ENCODE data around the gene KRT10. TPM values are rescaled to one million over a fixed set of nuclear protein-coding genes. Genes with fewer than 3 reads are reported as not detected.

Gene KRT10
- total RNA-seq, 2 experiments from 2014 or later = 19.2 to 33.7 TPM

DNA sequence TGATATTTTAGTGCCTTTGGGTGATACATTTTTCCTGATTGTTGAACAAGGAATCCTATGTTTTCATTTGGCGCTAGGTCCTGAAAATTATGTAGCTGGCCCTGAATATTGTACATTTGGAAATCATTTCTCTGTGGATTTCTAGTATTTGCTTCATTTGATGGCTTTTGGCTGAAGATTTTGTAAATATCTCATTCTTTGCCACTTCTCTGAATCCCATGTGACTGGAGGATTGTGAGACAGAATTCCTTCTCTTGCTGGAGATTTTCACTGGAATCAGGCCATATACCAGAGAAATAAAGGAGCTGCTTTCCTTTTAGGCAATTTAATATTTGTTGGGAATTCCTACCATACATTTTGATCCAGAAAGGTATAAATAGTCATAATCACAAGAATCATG is 31.3 kb downstream of the KRT10 start:
- DNase-seq (no peak), ATAC-seq (no peak)
- CTCF ChIA-PET = interaction anchor here (0.6 to 1.2 kb wide), 5 partner anchors 12 to 400 kb away, joined by 3 to 8 read pairs (median 3); no protein-coding TSS in a partner anchor

DNA sequence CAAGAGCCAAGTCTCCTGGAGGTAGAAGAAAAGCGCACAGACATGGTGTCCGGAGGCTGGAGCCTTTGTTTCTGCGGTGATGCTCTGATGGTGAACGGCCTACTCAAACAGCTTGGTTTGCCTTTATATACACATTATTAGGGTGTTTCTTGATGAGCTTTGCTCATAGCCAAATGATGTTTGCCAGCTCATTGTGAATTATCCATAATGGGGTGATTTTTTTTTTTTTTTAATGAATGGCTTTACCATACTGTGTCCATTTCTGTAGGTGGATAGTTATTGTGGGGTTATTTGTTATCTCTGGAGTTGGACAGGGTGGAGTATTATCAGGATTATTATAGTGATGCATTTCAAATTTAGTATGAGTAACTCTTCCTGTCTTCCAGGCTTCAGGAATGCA is 40.0 kb downstream of the KRT10 start, which contains the start of gene KRT27:
KRT27 (minus strand) TSS at position 101 of the 400 bp plus-strand sequence; CDS start at position 44, 57 bp downstream.
- Mint-ChIP-seq H3K4me3 (no peak within 1 kb of the TSS), H3K27ac (no peak within 1 kb of the TSS), H3K9me3 (ENCODE audit: low read depth) (no peaks in the 10 kb centered on the region), H3K27me3 (peaks cover 47% of the 10 kb centered on the region), H3K4me1 (no peaks in the 10 kb centered on the region), H3K36me3 (no peaks in the 10 kb centered on the region)
- no peak for ATAC-seq
- no peak for DNase-seq
- CTCF ChIA-PET = no interaction called here

More for the DNA sequence above, 31.3 kb downstream of the KRT10 start:
- Mint-ChIP-seq H3K4me3 (no peak overlapping the region), H3K36me3 (no peaks in the 10 kb centered on the region), H3K4me1 (no peaks in the 10 kb centered on the region), H3K27me3 (peaks cover 32% of the 10 kb centered on the region), H3K27ac (no peak overlapping the region), H3K9me3 (ENCODE audit: low read depth) (no peaks in the 10 kb centered on the region)

DNA sequence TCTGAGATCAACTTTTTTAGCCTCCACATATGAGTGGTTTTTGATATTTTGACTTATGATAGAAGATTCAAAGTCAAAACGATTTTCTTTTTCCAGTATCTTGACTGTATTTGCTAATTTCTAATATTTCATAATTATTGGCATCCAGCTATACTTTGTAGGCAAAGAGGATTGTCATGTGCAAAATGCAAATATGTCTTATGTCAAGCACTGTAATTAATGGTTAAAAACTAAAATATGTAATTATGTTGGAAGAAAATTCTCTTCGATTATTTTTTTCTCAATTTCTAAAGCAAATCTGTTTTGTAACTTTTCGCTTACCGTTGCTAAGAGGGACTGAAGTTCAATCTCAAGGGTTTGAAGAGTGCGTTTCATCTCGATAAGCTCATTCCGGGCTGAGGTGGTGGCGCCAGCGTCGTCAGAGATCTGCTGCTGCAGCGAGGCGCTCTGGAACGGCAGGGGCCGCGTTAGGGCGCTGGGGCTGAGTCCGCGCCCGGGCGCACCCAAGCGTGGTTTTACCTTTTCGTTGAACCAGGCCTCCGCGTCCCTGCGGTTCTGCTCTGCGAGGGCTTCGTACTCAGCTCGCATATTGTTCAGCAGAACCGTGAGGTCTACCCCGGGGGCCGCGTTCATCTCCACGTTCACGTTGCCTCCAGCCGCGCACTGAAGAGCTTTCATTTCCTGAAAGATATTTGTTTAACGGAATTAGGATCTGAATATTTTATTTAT is 43.1 kb downstream of the KRT10 start:
- Mint-ChIP-seq H3K36me3 (no peaks in the 10 kb centered on the region), H3K9me3 (ENCODE audit: low read depth) (no peaks in the 10 kb centered on the region), H3K4me3 (peak overlapping the region; percentile 50), H3K27me3 (peaks cover 73% of the 10 kb centered on the region), H3K4me1 (no peaks in the 10 kb centered on the region), H3K27ac (no peak overlapping the region)
- CTCF ChIA-PET = no interaction called here
- no peak for ATAC-seq
- DNase-seq = no peak

DNA sequence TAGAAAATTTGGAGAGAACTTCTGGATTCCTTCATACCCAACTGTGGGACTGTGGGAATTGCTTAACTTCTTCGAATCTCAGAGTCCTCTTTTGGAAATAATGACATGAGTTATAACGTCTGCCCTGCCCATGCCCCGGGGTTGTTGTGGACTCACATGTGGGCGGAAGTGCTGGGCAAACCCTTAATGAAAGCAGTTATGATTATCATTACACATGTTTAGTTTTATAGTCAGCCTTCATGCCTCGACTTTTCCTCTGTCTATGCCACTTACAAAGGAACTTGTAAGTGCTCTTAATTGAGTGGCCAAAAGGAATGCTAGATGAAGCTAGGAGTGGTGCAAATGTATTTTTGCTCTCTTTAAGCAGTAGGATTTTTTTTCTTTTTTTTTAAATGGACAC is 44.0 kb downstream of the KRT10 start:
- no peak overlapping the region for H3K4me3 Mint-ChIP-seq
- H3K4me1 Mint-ChIP-seq = no peaks in the 10 kb centered on the region
- CTCF ChIA-PET = no interaction called here
- no peaks in the 10 kb centered on the region for H3K9me3 Mint-ChIP-seq (ENCODE audit: low read depth)
- no peak for ATAC-seq
- peaks cover 75% of the 10 kb centered on the region for H3K27me3 Mint-ChIP-seq
- no peak for DNase-seq
- H3K36me3 Mint-ChIP-seq = no peaks in the 10 kb centered on the region
- H3K27ac Mint-ChIP-seq = no peak overlapping the region

DNA sequence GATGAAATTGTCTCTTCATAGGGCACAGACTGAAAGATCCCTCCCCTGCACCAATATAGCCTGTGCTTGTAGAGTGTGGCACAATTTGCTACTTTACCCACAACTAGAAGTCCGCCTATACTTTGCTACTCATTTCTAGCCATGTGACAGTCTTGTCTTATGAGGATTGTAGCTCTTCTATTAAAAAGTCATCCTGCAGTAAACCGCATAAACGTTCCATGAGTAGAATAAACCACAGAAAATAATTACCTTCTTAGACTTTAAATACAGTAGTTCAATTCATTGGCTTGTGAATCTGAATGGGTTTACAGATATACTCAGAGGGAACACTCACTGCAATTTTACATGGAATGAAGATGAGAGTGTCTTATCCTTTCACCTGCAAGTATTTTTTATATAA is 44.4 kb downstream of the KRT10 start:
- Mint-ChIP-seq H3K27me3 (peaks cover 72% of the 10 kb centered on the region), H3K4me3 (no peak overlapping the region), H3K27ac (no peak overlapping the region), H3K9me3 (ENCODE audit: low read depth) (no peaks in the 10 kb centered on the region), H3K4me1 (no peaks in the 10 kb centered on the region), H3K36me3 (no peaks in the 10 kb centered on the region)
- CTCF ChIA-PET = no interaction called here
- no peak for DNase-seq
- no peak for ATAC-seq

DNA sequence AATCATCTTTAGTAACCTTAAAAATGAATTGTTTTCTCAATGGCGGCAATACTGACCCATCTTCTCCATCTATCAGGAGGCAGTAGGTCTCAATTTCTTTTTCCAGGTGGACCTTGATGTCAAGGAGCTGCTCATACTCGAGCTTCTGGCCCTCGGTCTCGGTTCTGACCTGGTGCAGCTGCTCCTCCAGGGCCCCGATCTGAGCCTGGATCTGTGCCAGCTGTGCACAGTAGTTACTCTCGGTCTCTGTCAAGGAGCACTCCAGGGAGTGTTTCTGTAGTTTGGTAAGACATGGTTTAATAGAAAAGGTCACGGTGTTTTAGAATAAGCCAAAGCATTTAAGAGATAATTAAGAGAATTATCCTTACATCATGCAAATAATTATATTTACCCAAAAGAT is 45.0 kb downstream of the KRT10 start:
- DNase-seq = no peak
- CTCF ChIA-PET = no interaction called here
- Mint-ChIP-seq H3K27me3 (peaks cover 72% of the 10 kb centered on the region), H3K27ac (no peak overlapping the region), H3K36me3 (no peaks in the 10 kb centered on the region), H3K9me3 (ENCODE audit: low read depth) (no peaks in the 10 kb centered on the region), H3K4me1 (no peaks in the 10 kb centered on the region), H3K4me3 (no peak overlapping the region)
- ATAC-seq = no peak

DNA sequence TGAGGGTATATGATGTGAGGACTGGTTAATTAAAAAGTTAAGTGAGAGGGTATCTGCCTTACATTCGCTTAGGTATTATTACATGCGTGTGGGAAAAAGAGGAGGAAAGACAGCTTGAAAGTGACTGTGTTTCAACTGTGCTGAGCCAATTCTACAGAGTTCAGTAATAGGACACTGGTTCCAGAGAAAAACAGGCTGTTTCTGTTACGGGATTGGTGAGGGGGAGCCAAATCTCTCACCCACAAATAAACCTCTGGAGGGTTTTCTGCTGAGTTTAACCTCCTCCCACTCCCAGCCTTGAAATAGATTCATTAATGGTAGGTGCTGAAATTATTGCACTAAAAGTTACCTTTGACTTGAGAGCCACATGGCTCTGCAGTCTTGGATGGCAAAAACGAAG is 46.5 kb downstream of the KRT10 start:
- Mint-ChIP-seq H3K9me3 (ENCODE audit: low read depth) (no peaks in the 10 kb centered on the region), H3K4me3 (no peak overlapping the region), H3K36me3 (no peaks in the 10 kb centered on the region), H3K27me3 (peaks cover 76% of the 10 kb centered on the region), H3K27ac (no peak overlapping the region), H3K4me1 (no peaks in the 10 kb centered on the region)
- CTCF ChIA-PET = interaction anchor here (0.6 kb wide), 1 partner anchor 67 kb away, joined by 3 read pairs; no protein-coding TSS in a partner anchor
- DNase-seq = no peak
- ATAC-seq = no peak

DNA sequence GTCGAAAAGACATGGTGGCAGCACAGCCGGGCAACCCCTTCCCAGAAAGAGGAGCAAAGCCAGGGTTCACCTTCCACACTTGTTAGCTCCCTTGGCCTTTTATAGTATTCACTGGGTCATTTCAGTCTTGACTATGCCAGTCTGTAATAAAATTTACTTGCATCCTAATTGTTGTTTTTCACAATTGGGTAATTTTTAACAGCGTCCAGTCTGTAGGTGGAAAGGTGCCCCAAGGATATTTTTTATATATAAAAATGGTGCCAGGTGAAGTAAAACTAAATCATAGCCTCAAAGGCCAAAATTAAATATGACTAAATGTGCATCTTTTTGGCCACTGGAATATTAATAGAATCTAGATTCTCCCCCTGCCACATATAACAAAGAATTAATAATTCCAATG is 50.3 kb downstream of the KRT10 start, which contains the start of gene KRT26:
KRT26 (minus strand) TSS at position 101 of the 400 bp plus-strand sequence; CDS start at position 13, 88 bp downstream.
- Mint-ChIP-seq H3K36me3 (no peaks in the 10 kb centered on the region), H3K27me3 (peaks cover 54% of the 10 kb centered on the region)
- no peak for ATAC-seq

More for the DNA sequence above, 50.3 kb downstream of the KRT10 start, which contains the start of gene KRT26:
- no peak for DNase-seq
- H3K27ac Mint-ChIP-seq = no peak within 1 kb of the TSS
- no peaks in the 10 kb centered on the region for H3K9me3 Mint-ChIP-seq (ENCODE audit: low read depth)
- no peak within 1 kb of the TSS for H3K4me3 Mint-ChIP-seq
- no peaks in the 10 kb centered on the region for H3K4me1 Mint-ChIP-seq
- CTCF ChIA-PET = no interaction called here

Other genes starting within 250 kb of the KRT10 start
- 100 to 1,000 TPM in 1 of 2 experiments, 10 to 100 TPM in 1; 90.7 to 110 TPM for gene SMARCE1, start 174.8 kb downstream of the KRT10 start, total RNA-seq
- not detected for gene KRT222, start 157.4 kb downstream of the KRT10 start, total RNA-seq
- not detected for gene KRT24, start 118.9 kb downstream of the KRT10 start, total RNA-seq
- not detected for gene KRT25, start 67.3 kb downstream of the KRT10 start, total RNA-seq
- gene KRT26, start 50.4 kb downstream of the KRT10 start, total RNA-seq = not detected
- not detected for gene KRT27, start 40.1 kb downstream of the KRT10 start, total RNA-seq
- gene KRT28, start 22.7 kb downstream of the KRT10 start, total RNA-seq = not detected
- not detected for gene KRT12, start 44.6 kb upstream of the KRT10 start, total RNA-seq
- not detected for gene KRT20, start 62.6 kb upstream of the KRT10 start, total RNA-seq
- gene KRT23, start 115.0 kb upstream of the KRT10 start, total RNA-seq = not detected
- not detected for gene KRT39, start 144.3 kb upstream of the KRT10 start, total RNA-seq
- gene KRT40, start 161.7 kb upstream of the KRT10 start, total RNA-seq = not detected
- not detected for gene KRTAP3-3, start 171.6 kb upstream of the KRT10 start, total RNA-seq
- gene KRTAP3-2, start 177.3 kb upstream of the KRT10 start, total RNA-seq = not detected
- not detected for gene KRTAP3-1, start 186.5 kb upstream of the KRT10 start, total RNA-seq
- not detected for gene KRTAP1-5, start 204.6 kb upstream of the KRT10 start, total RNA-seq
- gene KRTAP1-4, start 207.6 kb upstream of the KRT10 start, total RNA-seq = not detected
- gene KRTAP1-3, start 212.3 kb upstream of the KRT10 start, total RNA-seq = not detected
- gene KRTAP1-1, start 218.8 kb upstream of the KRT10 start, total RNA-seq = not detected
- gene KRTAP2-1, start 224.7 kb upstream of the KRT10 start, total RNA-seq = not detected
- not detected for gene KRTAP2-2, start 232.6 kb upstream of the KRT10 start, total RNA-seq
- gene KRTAP2-3, start 237.5 kb upstream of the KRT10 start, total RNA-seq = not detected
- gene KRTAP2-4, start 243.3 kb upstream of the KRT10 start, total RNA-seq = not detected

Measured in activated CD8-positive, alpha-beta memory T cell treated with anti-CD3 and anti-CD28 coated beads, Interleukin-2, amount 10 ng/mL, durations not matched to agents 7 days and 5 days (primary cell).